ENCODE data around the gene PLD6. TPM values are rescaled to one million over a fixed set of nuclear protein-coding genes. Genes with fewer than 3 reads are reported as not detected.

PLD6 gene
- polyA plus RNA-seq, 1 donor (not counting 4 experiments of a cell fraction or from before 2014, with no cell fraction given) = 1.6 TPM

DNA sequence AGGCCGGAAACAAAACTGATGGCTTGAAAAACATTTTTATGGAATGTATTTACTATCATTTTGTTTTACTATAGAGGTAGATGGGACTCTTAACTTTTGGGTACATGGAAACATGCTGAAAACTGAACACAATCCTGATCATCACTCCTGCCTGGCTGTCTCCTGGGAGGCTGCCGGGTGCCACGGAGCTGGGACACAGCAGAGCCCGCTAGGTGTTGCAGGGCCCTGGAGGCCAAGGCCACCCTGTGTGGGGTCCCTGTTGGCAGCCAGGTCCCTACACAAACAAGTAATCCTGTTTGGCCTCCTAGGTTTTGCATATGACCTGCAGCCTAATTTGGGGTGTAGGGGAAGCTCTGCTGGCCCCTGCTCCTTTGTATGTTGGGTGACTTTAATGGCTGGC is 17.5 kb downstream of the PLD6 start:
- Histone ChIP-seq H3K4me1 (ENCODE audit: control insufficient read depth, extremely low read depth, insufficient read depth, low read length) (peaks cover 15% of the 10 kb centered on the region), H3K9ac (ENCODE audit: control insufficient read depth, extremely low read depth, insufficient read depth, low read length) (no peak overlapping the region), H3K27ac (ENCODE audit: control insufficient read depth, insufficient read depth, low read length) (no peak overlapping the region), H3K9me3 (ENCODE audit: control insufficient read depth, low read depth, low read length) (no peaks in the 10 kb centered on the region), H3K4me2 (ENCODE audit: control insufficient read depth, extremely low read depth, insufficient read depth, low read depth, low read length) (no peak overlapping the region), H2AFZ (ENCODE audit: control insufficient read depth, low read length) (no peak overlapping the region), H3K9me1 (ENCODE audit: control insufficient read depth, extremely low read depth, insufficient read depth, low read length) (peaks cover 2% of the 10 kb centered on the region), H3K79me2 (ENCODE audit: control insufficient read depth, insufficient read depth, low read length) (no peaks in the 10 kb centered on the region), H3K4me3 (ENCODE audit: control insufficient read depth in 2 of 3, extremely low read depth in 1 of 3, insufficient read depth in 2 of 3, low read depth in 1 of 3, low read length in 3 of 3) (no peak overlapping the region), H3K27me3 (ENCODE audit: control insufficient read depth, extremely low read depth, insufficient read depth, low read length) (no peaks in the 10 kb centered on the region), H3K36me3 (ENCODE audit: control insufficient read depth in 2 of 2, extremely low read depth in 1 of 2, insufficient read depth in 2 of 2, low read length in 2 of 2) (peaks cover 14 to 27% of the 10 kb centered on the region in 2 experiments), H4K20me1 (ENCODE audit: control insufficient read depth, extremely low read depth, insufficient read depth, low read length) (no peaks in the 10 kb centered on the region)
- no peak for DNase-seq (ENCODE audit: low read depth, low spot score)
- TF ChIP-seq, protein P1, sequence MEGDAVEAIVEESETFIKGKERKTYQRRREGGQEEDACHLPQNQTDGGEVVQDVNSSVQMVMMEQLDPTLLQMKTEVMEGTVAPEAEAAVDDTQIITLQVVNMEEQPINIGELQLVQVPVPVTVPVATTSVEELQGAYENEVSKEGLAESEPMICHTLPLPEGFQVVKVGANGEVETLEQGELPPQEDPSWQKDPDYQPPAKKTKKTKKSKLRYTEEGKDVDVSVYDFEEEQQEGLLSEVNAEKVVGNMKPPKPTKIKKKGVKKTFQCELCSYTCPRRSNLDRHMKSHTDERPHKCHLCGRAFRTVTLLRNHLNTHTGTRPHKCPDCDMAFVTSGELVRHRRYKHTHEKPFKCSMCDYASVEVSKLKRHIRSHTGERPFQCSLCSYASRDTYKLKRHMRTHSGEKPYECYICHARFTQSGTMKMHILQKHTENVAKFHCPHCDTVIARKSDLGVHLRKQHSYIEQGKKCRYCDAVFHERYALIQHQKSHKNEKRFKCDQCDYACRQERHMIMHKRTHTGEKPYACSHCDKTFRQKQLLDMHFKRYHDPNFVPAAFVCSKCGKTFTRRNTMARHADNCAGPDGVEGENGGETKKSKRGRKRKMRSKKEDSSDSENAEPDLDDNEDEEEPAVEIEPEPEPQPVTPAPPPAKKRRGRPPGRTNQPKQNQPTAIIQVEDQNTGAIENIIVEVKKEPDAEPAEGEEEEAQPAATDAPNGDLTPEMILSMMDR (optimal IDR thresholded peaks at IDR 0.05 in 1 of 3, IDR thresholded peaks at IDR 0.05 in 1 of 3, conservative IDR thresholded peaks at IDR 0.05 in 1 of 3; ENCODE audit: extremely low read depth in 1 of 3, insufficient read depth in 2 of 3, low read length in 3 of 3) = no peak
- TF ChIP-seq EZH2 (IDR thresholded peaks at IDR 0.05; ENCODE audit: low read length) = no peak
- dilution Hi-C loops (cut with MboI; ENCODE audit: extremely low pct_ligation_motif_present, low sequenced_read_pairs) = no loop called here
- no peak for FAIRE-seq

DNA sequence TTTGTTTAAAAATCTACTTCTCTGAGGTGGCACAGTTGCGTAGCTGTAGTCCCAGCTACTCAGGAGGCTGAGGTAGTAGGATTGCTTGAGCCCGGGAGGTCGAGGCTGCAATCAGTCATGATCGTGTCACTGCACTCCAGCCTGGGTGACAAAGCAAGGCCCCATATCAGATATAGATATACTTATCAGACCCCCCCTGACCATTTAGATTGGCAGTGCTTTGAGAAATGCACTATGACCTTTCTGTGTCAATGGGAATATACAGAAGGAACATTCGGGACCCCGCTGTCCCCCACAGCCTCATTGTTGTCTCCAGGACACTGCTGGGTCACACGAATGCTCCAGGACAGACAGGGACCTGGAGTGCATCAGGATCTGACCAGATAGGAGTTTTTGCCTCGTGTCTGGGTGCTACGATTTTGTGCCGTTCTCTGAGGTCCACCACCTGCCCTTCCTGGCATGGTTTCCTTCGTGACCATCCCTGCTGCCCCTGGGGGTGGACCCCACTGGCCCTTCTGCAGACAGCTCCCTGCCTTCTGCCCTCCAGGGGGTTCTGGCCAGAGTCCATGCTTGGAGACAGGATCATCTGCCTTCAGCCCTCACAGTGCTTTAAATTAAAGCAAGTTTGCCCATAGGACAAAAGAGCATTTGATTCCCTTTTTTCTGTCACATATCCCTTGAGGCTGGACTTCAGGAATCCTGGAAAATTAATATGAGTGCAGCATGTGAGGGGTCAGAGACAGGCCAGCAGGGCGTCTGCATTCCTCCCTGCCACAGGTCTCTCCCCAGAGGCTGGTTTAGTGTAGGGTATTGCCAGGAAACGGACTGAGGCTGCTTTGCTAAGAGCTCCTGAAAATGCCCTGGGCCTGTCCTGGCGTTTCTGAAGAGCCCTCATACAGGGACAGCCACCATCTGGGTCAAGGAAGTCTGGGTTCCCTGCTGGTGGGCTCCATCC is 19.3 kb downstream of the PLD6 start:
- Histone ChIP-seq H3K79me2 (ENCODE audit: control insufficient read depth, insufficient read depth, low read length) (no peaks in the 10 kb centered on the region), H3K9me3 (ENCODE audit: control insufficient read depth, low read depth, low read length) (no peaks in the 10 kb centered on the region), H4K20me1 (ENCODE audit: control insufficient read depth, extremely low read depth, insufficient read depth, low read length) (no peaks in the 10 kb centered on the region), H2AFZ (ENCODE audit: control insufficient read depth, low read length) (no peak overlapping the region), H3K27me3 (ENCODE audit: control insufficient read depth, extremely low read depth, insufficient read depth, low read length) (no peaks in the 10 kb centered on the region), H3K4me1 (ENCODE audit: control insufficient read depth, extremely low read depth, insufficient read depth, low read length) (peaks cover 15% of the 10 kb centered on the region), H3K36me3 (ENCODE audit: control insufficient read depth in 2 of 2, extremely low read depth in 1 of 2, insufficient read depth in 2 of 2, low read length in 2 of 2) (peaks cover 28 to 39% of the 10 kb centered on the region in 2 experiments), H3K9me1 (ENCODE audit: control insufficient read depth, extremely low read depth, insufficient read depth, low read length) (peaks cover 2% of the 10 kb centered on the region), H3K4me3 (ENCODE audit: control insufficient read depth in 2 of 3, extremely low read depth in 1 of 3, insufficient read depth in 2 of 3, low read depth in 1 of 3, low read length in 3 of 3) (no peak overlapping the region), H3K4me2 (ENCODE audit: control insufficient read depth, extremely low read depth, insufficient read depth, low read depth, low read length) (no peak overlapping the region), H3K27ac (ENCODE audit: control insufficient read depth, insufficient read depth, low read length) (no peak overlapping the region), H3K9ac (ENCODE audit: control insufficient read depth, extremely low read depth, insufficient read depth, low read length) (no peak overlapping the region)
- TF ChIP-seq EZH2 (IDR thresholded peaks at IDR 0.05; ENCODE audit: low read length) = no peak
- TF ChIP-seq, protein P1 (optimal IDR thresholded peaks at IDR 0.05 in 1 of 3, IDR thresholded peaks at IDR 0.05 in 1 of 3, conservative IDR thresholded peaks at IDR 0.05 in 1 of 3; ENCODE audit: extremely low read depth in 1 of 3, insufficient read depth in 2 of 3, low read length in 3 of 3) = no peak
- DNase-seq (ENCODE audit: low read depth, low spot score) = no peak
- no peak for FAIRE-seq
- dilution Hi-C loops (cut with MboI; ENCODE audit: extremely low pct_ligation_motif_present, low sequenced_read_pairs) = no loop called here
